Mucosa of rectum (tissue), 2 donors: Measurements from ENCODE around the gene TCFL5.

Source experiments
- H3K27ac ChIP-seq, 2 donors: one replicate each; pipeline ENCODE4 v1.7.0; 2013; ENCODE audit warnings: inconsistent platforms in 2 of 2, low read depth in 2 of 2, low read length in 2 of 2
- H3K27me3 ChIP-seq, 2 donors: one replicate each; pipeline ENCODE4 v1.7.0; 2013; ENCODE audit warnings: low read length in 2 of 2; ENCODE audit not compliant: control insufficient read depth in 2 of 2, insufficient read depth in 2 of 2
- H3K36me3 ChIP-seq, 2 donors: one replicate each; pipeline ENCODE4 v1.7.0; 2013; ENCODE audit warnings: low read length in 2 of 2; ENCODE audit not compliant: control insufficient read depth in 2 of 2, insufficient read depth in 2 of 2
- H3K4me1 ChIP-seq, 2 donors: one replicate each; pipeline ENCODE4 v1.7.0; 2013; ENCODE audit warnings: low read length in 2 of 2, mild to moderate bottlenecking in 1 of 2; ENCODE audit not compliant: control insufficient read depth in 2 of 2, insufficient read depth in 2 of 2
- H3K4me3 ChIP-seq, 2 donors: one replicate each; pipeline ENCODE4 v1.7.0; 2013; ENCODE audit warnings: low read length in 2 of 2
- H3K9ac ChIP-seq, 2 donors: one replicate each; pipeline ENCODE4 v1.7.0; 2013; ENCODE audit warnings: low read length in 2 of 2, low read depth in 1 of 2, mild to moderate bottlenecking in 1 of 2
- H3K9me3 ChIP-seq, 2 donors: one replicate each; pipeline ENCODE4 v1.7.0; 2013; ENCODE audit warnings: low read length in 2 of 2; ENCODE audit not compliant: control insufficient read depth in 2 of 2
- donor health status: healthy.
- donor health status: Normal muscosa, but diverticular disease.

TCFL5 gene

GRCh38 chr20:62835931-62836861 is 25.4 kb downstream of the TCFL5 start:
- no peaks in the 10 kb centered on the region for H3K36me3 ChIP-seq
- H3K4me1 ChIP-seq, result peaks cover 33 to 34% of the 10 kb centered on the region in 2 donors
- no peak overlapping the region for H3K4me3 ChIP-seq
- H3K9me3 ChIP-seq, result no peaks in the 10 kb centered on the region
- H3K9ac ChIP-seq, result no peak overlapping the region
- H3K27ac ChIP-seq, result no peak overlapping the region
- H3K27me3 ChIP-seq, result peaks cover 0 to 4% of the 10 kb centered on the region in 2 donors

GRCh38 chr20:62834967-62835730 is 26.5 kb downstream of the TCFL5 start:
- H3K4me1 ChIP-seq, result peaks cover 26 to 36% of the 10 kb centered on the region in 2 donors
- H3K9me3 ChIP-seq, result no peaks in the 10 kb centered on the region
- H3K27me3 ChIP-seq, result peaks cover 0 to 4% of the 10 kb centered on the region in 2 donors
- no peak overlapping the region for H3K4me3 ChIP-seq
- no peak overlapping the region for H3K9ac ChIP-seq
- no peak overlapping the region for H3K27ac ChIP-seq
- no peaks in the 10 kb centered on the region for H3K36me3 ChIP-seq

GRCh38 chr20:62832951-62833391 is 28.7 kb downstream of the TCFL5 start:
- Histone ChIP-seq H3K4me3 (peak overlapping the region in 1 of 2 donors; percentile 65), H3K36me3 (no peaks in the 10 kb centered on the region), H3K27me3 (peaks cover 0 to 4% of the 10 kb centered on the region in 2 donors), H3K27ac (peak overlapping the region; percentile 21 to 77), H3K9ac (peak overlapping the region in 1 of 2 donors; percentile 52), H3K4me1 (peaks cover 21 to 28% of the 10 kb centered on the region in 2 donors), H3K9me3 (no peaks in the 10 kb centered on the region)

- H3K4me3 ChIP-seq, result peak overlapping the region in 1 of 2 donors; percentile 65
- peaks cover 21 to 23% of the 10 kb centered on the region in 2 donors for H3K4me1 ChIP-seq
- H3K27me3 ChIP-seq, result peaks cover 0 to 4% of the 10 kb centered on the region in 2 donors
- H3K9me3 ChIP-seq, result no peaks in the 10 kb centered on the region
- peak overlapping the region; percentile 21 to 77 for H3K27ac ChIP-seq
- no peaks in the 10 kb centered on the region for H3K36me3 ChIP-seq
- H3K9ac ChIP-seq, result peak overlapping the region; percentile 3 to 63
These were observed 29.3 kb downstream of the TCFL5 start for GRCh38 chr20:62832212-62832922.

- Histone ChIP-seq H3K36me3 (no peaks in the 10 kb centered on the region), H3K27ac (peak overlapping the region in 1 of 2 donors; percentile 77), H3K4me3 (peak overlapping the region; percentile 2 to 65), H3K27me3 (peaks cover 0 to 4% of the 10 kb centered on the region in 2 donors), H3K9ac (peak overlapping the region; percentile 3 to 63), H3K9me3 (no peaks in the 10 kb centered on the region), H3K4me1 (peaks cover 21 to 23% of the 10 kb centered on the region in 2 donors)
These were observed 29.8 kb downstream of the TCFL5 start for GRCh38 chr20:62831854-62832211.

GRCh38 chr20:62831361-62831788 is 30.2 kb downstream of the TCFL5 start:
- Histone ChIP-seq H3K4me1 (peaks cover 21 to 23% of the 10 kb centered on the region in 2 donors), H3K27ac (peak overlapping the region in 1 of 2 donors; percentile 77), H3K27me3 (peaks cover 0 to 2% of the 10 kb centered on the region in 2 donors), H3K4me3 (peak overlapping the region; percentile 11 to 65), H3K9ac (peak overlapping the region in 1 of 2 donors; percentile 3), H3K9me3 (no peaks in the 10 kb centered on the region), H3K36me3 (no peaks in the 10 kb centered on the region)

GRCh38 chr20:62830821-62831220 is 30.8 kb downstream of the TCFL5 start:
- no peaks in the 10 kb centered on the region for H3K9me3 ChIP-seq
- no peak overlapping the region for H3K27ac ChIP-seq
- H3K4me3 ChIP-seq, result no peak overlapping the region
- H3K9ac ChIP-seq, result no peak overlapping the region
- peaks cover 21 to 23% of the 10 kb centered on the region in 2 donors for H3K4me1 ChIP-seq
- H3K27me3 ChIP-seq, result no peaks in the 10 kb centered on the region
- no peaks in the 10 kb centered on the region for H3K36me3 ChIP-seq

GRCh38 chr20:62830251-62830650 is 31.4 kb downstream of the TCFL5 start:
- no peaks in the 10 kb centered on the region for H3K9me3 ChIP-seq
- H3K9ac ChIP-seq, result no peak overlapping the region
- H3K4me1 ChIP-seq, result peaks cover 21 to 23% of the 10 kb centered on the region in 2 donors
- no peak overlapping the region for H3K4me3 ChIP-seq
- no peaks in the 10 kb centered on the region for H3K27me3 ChIP-seq
- H3K27ac ChIP-seq, result no peak overlapping the region
- H3K36me3 ChIP-seq, result no peaks in the 10 kb centered on the region

- H3K9me3 ChIP-seq, result no peaks in the 10 kb centered on the region
- H3K9ac ChIP-seq, result no peak overlapping the region
- H3K4me3 ChIP-seq, result no peak overlapping the region
- no peaks in the 10 kb centered on the region for H3K27me3 ChIP-seq
- no peaks in the 10 kb centered on the region for H3K36me3 ChIP-seq
- peaks cover 21 to 25% of the 10 kb centered on the region in 2 donors for H3K4me1 ChIP-seq
- H3K27ac ChIP-seq, result no peak overlapping the region
These were observed 32.1 kb downstream of the TCFL5 start for GRCh38 chr20:62829231-62830230.
